Gastroesophageal sphincter (tissue), 4 donors: ENCODE data around the gene TEDC1. TPM values are rescaled to one million over a fixed set of nuclear protein-coding genes. Genes with fewer than 3 reads are reported as not detected.

Source experiments
- ATAC-seq: fragments of 150-250 bp; one replicate; pipeline ENCODE4 v1.9.1; 2016; ENCODE audit warnings: mild to moderate bottlenecking, moderate library complexity
- H3K27ac ChIP-seq, 4 donors: fragments of 200-600 bp; sonication (generic) in 3 of 4; 1 replicate in 3 of 4; 2 replicates in 1 of 4; pipeline ENCODE4 v1.5.1; 2016 to 2019
- H3K27me3 ChIP-seq: fragments of 200-600 bp; sonication (generic); one replicate; pipeline ENCODE4 v1.5.1; 2019
- H3K36me3 ChIP-seq, 2 donors: fragments of 200-600 bp; sonication (generic); one replicate each; pipeline ENCODE4 v1.5.1; 2019; ENCODE audit warnings: control low read depth in 1 of 2
- H3K4me1 ChIP-seq, 3 donors: fragments of 200-600 bp; sonication (generic); 1 replicate in 2 of 3; 2 replicates in 1 of 3; pipeline ENCODE4 v1.5.1; 2016 to 2019; ENCODE audit warnings: control low read depth in 2 of 3
- H3K4me3 ChIP-seq, 2 donors: fragments of 200-600 bp; sonication (generic); one replicate each; pipeline ENCODE4 v1.5.1; 2019; ENCODE audit warnings: mild to moderate bottlenecking in 1 of 2, moderate library complexity in 1 of 2
- H3K9me3 ChIP-seq, 3 donors: fragments of 200-600 bp; sonication (generic); one replicate each; pipeline ENCODE4 v1.5.1; 2017 to 2019; ENCODE audit warnings: control low read depth in 2 of 3
- EP300 ChIP-seq: sonication (generic); formaldehyde crosslinking; IDR thresholded peaks from one replicate; pipeline ENCODE4 v1.6.1; 2017; ENCODE audit warnings: antibody characterized with exemption, mild to moderate bottlenecking
- POLR2A ChIP-seq, 2 donors: fragments of 450-650 bp; IDR thresholded peaks; one replicate each; pipeline ENCODE4 v1.6.1; 2017; ENCODE audit warnings: antibody characterized with exemption in 2 of 2, mild to moderate bottlenecking in 2 of 2, moderate library complexity in 1 of 2
- POLR2AphosphoS5 ChIP-seq: sonication (generic); formaldehyde crosslinking; IDR thresholded peaks from one replicate; pipeline ENCODE4 v1.6.1; 2017; ENCODE audit warnings: antibody characterized with exemption
- WGBS, 2 donors: methylation state at CpG; one replicate each; pipeline ENCODE4 v1.1.5; 2018; ENCODE audit warnings: low coverage in 1 of 2; 5-methylcytosine and 5-hydroxymethylcytosine counted together
- total RNA-seq, 4 donors: library from RNA; depleted of rRNA; stranded (reverse); fragments of >200 nt; gene quantifications; one replicate each; pipeline ENCODE4 v1.1.0, GENCODE V29; 2016
- TF ChIP-seq, protein P1 (sequence below), 4 experiments: fragments of 200-600 bp in 2 of 4; fragments of 450-650 bp in 2 of 4; sonication (generic) in 1 of 4; IDR thresholded peaks; one replicate each; pipeline ENCODE4 v1.5.1; 2017 to 2019; ENCODE audit warnings: antibody characterized with exemption in 4 of 4, mild to moderate bottlenecking in 2 of 4, moderate library complexity in 2 of 4

The TEDC1 gene
- total RNA-seq, 4 donors from 2014 or later, result 4.6 to 7.9 (median 5.4) TPM

DNA sequence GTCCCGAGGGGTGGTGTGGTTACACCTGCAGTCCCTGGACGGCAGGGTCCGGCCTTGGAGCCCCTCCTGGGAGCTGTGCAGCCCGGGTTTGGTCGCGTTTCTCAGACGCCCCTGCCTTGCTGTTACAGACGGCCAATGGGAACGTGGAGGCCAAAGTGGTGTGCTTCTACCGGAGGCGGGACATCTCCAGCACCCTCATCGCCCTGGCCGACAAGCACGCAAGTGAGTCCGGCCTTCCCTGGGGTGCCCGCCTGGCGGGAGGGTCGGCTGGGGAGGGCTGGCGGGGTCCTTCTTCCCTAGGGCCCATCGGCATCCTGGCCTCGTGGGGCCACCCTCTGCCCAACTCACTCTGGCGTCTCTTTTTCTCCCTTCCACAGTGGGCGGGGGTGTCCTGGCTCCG, 45.8 kb upstream of the TEDC1 start:
- no peak for ATAC-seq
- Histone ChIP-seq H3K36me3 (peaks cover 0 to 62% of the 10 kb centered on the region in 2 donors), H3K4me1 (peaks cover 0 to 28% (median 11%) of the 10 kb centered on the region in 3 donors), H3K27ac (no peak overlapping the region), H3K9me3 (no peaks in the 10 kb centered on the region), H3K4me3 (no peak overlapping the region), H3K27me3 (no peaks in the 10 kb centered on the region)
- 80 to 86% methylated on average over 1 to 6 of the region's 24 CpGs for WGBS, 2 donors
- TF ChIP-seq POLR2AphosphoS5, result no peak
- TF ChIP-seq EP300, result no peak
- TF ChIP-seq, protein P1, sequence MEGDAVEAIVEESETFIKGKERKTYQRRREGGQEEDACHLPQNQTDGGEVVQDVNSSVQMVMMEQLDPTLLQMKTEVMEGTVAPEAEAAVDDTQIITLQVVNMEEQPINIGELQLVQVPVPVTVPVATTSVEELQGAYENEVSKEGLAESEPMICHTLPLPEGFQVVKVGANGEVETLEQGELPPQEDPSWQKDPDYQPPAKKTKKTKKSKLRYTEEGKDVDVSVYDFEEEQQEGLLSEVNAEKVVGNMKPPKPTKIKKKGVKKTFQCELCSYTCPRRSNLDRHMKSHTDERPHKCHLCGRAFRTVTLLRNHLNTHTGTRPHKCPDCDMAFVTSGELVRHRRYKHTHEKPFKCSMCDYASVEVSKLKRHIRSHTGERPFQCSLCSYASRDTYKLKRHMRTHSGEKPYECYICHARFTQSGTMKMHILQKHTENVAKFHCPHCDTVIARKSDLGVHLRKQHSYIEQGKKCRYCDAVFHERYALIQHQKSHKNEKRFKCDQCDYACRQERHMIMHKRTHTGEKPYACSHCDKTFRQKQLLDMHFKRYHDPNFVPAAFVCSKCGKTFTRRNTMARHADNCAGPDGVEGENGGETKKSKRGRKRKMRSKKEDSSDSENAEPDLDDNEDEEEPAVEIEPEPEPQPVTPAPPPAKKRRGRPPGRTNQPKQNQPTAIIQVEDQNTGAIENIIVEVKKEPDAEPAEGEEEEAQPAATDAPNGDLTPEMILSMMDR (IDR thresholded peaks at IDR 0.05), result no peak

DNA sequence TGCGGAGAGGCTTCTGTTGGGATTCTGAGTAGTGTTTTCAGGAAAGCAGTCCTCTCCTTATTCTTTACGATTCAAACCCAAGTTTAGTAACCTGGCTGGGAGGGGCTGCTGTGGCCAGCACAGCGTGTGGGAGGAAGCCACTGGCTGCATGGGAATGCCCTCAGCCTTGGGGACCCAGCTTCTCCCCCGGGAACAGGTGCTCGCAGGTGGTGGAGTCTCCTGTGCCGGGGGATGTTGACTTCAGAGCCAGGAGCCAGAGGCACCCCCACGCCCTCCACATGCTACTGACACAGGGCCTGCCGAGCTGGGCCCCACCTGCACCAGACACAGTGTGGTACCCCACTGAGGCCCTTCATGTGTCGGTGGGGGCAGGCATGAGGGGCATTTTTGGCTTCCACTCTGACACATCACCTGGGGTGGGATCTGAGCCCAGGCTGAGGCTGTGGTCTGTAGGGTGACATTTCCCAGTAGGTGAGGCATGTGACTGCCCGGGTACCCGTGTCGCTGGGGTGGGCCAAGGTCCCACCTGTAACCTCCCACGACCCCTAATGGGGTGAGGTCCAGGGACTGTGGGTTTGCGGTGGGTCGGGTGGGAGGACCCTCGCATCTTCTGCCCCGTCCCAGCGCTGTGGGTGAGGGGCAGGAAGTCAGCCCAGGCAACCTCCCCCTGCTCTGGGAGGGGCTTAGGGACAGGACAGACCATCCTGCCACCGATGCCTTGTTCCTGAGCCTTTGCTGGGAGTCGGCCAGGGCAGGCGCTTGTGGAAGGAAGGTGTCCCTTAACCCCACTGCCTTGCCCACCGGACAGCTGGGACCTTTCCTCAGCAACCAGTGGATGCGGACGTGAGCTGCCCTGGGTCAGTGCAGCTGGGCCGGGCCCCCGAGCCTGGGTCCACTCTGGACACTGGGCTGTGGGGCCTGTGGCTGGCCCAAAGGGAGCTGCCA, 44.9 kb upstream of the TEDC1 start:
- WGBS, 2 donors, result 85% methylated on average over 4 of the region's 26 CpGs; no CpG with 5 or more reads in 1 of the 2 donors

DNA sequence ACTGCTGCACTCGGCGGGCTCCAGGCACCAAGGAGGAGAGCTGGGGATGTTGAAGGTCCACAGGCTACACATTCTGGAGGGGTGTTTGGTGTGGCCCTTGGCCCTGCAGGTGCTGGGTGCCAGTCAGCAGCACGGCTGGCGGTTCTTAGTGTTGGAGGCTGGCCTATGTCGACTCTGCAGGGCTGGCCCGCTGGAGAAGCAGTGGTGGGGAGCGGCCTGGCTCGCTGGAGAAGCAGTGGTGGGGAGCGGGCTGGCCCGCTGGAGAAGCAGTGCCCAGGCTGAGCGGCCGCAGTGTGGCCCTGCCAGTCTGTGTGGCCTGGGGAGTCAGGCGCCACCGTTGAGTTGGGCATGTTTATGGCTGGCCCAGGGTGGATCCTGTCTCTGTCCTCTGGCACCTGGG, 44.1 kb upstream of the TEDC1 start:
- no peak for ATAC-seq
- WGBS, 2 donors, result 0% methylated on average over 1 of the region's 14 CpGs; no CpG with 5 or more reads in 1 of the 2 donors
- Histone ChIP-seq H3K4me1 (peaks cover 0 to 26% (median 11%) of the 10 kb centered on the region in 3 donors), H3K9me3 (no peaks in the 10 kb centered on the region), H3K36me3 (peaks cover 0 to 64% of the 10 kb centered on the region in 2 donors), H3K27me3 (no peaks in the 10 kb centered on the region), H3K27ac (no peak overlapping the region), H3K4me3 (no peak overlapping the region)
- no peak for TF ChIP-seq POLR2A (IDR thresholded peaks at IDR 0.05)
- no peak for TF ChIP-seq POLR2AphosphoS5
- TF ChIP-seq, protein P1 (IDR thresholded peaks at IDR 0.05), result no peak
- no peak for TF ChIP-seq EP300

More for the DNA sequence above, 44.9 kb upstream of the TEDC1 start:
- H3K9me3 ChIP-seq, result no peaks in the 10 kb centered on the region
- H3K4me3 ChIP-seq, result no peak overlapping the region
- peaks cover 0 to 26% (median 11%) of the 10 kb centered on the region in 3 donors for H3K4me1 ChIP-seq
- TF ChIP-seq, protein P1 (IDR thresholded peaks at IDR 0.05), result no peak
- TF ChIP-seq POLR2AphosphoS5 (no peak), EP300 (no peak), POLR2A (IDR thresholded peaks at IDR 0.05) (no peak)
- no peak for ATAC-seq
- H3K36me3 ChIP-seq, result peaks cover 0 to 62% of the 10 kb centered on the region in 2 donors
- no peaks in the 10 kb centered on the region for H3K27me3 ChIP-seq
- no peak overlapping the region for H3K27ac ChIP-seq

DNA sequence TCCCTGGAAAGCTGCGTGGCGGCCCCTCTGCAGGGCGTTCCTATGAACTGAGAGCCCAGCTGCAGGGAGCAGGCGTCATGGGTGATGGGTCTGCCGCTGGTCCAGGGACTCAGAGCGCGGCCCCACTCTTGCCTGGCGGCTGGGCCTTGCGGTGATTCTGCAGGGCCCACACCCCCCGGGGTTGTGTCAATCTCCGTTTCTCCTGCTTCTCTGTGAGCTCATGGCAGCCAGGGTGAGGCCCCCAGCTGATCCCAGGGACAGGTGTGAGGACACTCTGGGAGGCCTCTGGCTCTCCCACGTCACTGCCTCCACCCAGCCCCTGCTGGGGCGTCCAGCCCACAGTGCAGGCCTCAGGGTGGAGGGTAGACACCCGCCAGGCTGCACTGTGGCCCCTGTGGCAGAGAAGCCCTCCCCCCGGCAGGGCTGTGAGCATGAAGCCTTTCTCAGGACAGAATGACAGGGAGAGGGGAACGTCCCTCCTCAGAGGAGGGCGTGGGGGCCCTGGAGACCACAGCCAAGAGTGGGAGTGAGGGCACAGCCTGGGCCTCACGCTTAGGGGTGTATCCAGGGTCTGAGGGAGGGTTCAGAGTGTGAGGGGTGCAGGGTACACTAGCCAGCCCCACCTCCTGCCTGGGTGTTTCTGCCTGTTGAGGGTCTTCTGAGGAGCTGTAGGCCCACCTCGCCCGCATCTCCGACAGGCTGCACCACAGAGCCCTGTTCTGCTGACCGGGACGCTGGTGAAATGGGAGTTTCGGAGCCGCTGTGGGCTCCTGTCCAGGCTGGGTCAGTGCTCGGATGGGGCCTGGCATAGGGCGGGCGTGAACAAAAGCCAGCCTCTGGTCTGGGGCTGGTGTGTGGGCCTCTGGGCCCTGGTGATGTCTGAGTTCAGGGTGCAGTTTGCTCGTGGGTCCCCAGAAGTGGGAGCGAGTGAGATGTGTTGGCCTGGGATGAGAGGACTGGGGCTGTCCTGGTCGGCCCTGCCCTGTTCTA, 43.1 kb upstream of the TEDC1 start:
- H3K36me3 ChIP-seq, result peaks cover 0 to 64% of the 10 kb centered on the region in 2 donors
- ATAC-seq, result peak; percentile 4
- no peaks in the 10 kb centered on the region for H3K27me3 ChIP-seq
- no CpG with 5 or more reads among the region's 31 CpGs for WGBS, 2 donors
- TF ChIP-seq, protein P1 (IDR thresholded peaks at IDR 0.05), result no peak
- no peak for TF ChIP-seq EP300
- no peak for TF ChIP-seq POLR2A (IDR thresholded peaks at IDR 0.05)
- H3K4me1 ChIP-seq, result peaks cover 0 to 26% (median 11%) of the 10 kb centered on the region in 3 donors
- no peaks in the 10 kb centered on the region for H3K9me3 ChIP-seq
- H3K27ac ChIP-seq, result peak overlapping the region in 3 of 4 donors; percentile 50 to 66 (median 65)
- H3K4me3 ChIP-seq, result no peak overlapping the region
